ENCODE data around the gene IDH3A.

Gene IDH3A

DNA sequence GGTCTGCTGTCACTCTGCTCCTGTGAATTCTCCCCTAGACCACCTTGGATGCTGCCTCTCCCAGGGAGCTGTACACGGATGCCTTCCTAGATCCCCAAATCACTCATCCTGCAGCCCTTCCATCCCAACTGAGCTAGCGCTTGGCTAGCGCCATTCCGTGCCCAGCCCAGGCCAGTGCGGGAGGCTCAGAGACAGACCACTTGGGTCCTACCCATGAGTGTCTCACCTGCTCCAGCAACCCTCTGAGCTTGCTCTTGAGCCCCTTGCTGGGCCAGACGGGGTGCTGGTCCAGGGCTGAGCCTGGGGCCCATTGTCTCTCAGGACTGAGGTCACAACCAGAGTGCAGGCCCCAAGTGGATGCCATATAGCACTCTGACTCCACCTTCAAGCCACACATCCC lies 39.1 kb upstream of the IDH3A start:
- TF ChIP-seq, protein P1, sequence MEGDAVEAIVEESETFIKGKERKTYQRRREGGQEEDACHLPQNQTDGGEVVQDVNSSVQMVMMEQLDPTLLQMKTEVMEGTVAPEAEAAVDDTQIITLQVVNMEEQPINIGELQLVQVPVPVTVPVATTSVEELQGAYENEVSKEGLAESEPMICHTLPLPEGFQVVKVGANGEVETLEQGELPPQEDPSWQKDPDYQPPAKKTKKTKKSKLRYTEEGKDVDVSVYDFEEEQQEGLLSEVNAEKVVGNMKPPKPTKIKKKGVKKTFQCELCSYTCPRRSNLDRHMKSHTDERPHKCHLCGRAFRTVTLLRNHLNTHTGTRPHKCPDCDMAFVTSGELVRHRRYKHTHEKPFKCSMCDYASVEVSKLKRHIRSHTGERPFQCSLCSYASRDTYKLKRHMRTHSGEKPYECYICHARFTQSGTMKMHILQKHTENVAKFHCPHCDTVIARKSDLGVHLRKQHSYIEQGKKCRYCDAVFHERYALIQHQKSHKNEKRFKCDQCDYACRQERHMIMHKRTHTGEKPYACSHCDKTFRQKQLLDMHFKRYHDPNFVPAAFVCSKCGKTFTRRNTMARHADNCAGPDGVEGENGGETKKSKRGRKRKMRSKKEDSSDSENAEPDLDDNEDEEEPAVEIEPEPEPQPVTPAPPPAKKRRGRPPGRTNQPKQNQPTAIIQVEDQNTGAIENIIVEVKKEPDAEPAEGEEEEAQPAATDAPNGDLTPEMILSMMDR (IDR thresholded peaks at IDR 0.05; ENCODE audit: extremely low read depth, insufficient read depth, missing control alignments): no peak
- in situ Hi-C loops (cut with MboI; ENCODE audit: low pct_unique_long_range_greater_than_20kb, low sequenced_read_pairs, unreplicated experiment): loop anchor here (5.0 kb wide), 2 partner anchors 132 to 148 kb away; no protein-coding TSS in a partner anchor
- no peak for DNase-seq (ENCODE audit: low spot score)

DNA sequence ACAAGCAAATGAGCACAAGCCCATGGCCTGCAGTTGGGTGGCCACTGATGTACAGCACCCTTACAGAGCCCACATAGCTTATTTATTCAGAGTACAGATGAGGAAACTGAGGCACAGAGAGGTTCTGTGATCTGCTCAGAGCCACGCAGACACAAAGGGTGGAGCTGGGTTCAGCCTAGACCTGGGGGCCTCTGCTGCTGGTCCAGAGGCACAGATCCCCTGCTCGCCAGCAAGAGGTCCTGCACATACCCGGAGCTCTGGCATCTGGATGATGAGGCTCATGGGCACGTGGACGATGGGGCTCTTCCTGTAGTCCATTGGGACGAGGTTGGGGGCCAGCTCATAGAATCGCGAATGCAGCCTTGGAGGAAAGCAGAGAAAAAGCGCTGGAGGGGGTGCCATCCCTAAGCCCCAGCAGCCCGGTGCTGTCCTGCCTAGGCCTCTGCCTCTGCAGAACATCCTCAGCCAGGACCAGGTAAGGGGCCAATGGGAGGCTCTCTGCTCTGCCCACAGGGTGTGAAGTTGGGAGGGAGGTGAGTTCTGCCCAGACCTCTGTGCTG lies 38.2 kb upstream of the IDH3A start:
- DNase-seq (ENCODE audit: low spot score): no peak
- TF ChIP-seq, protein P1 (IDR thresholded peaks at IDR 0.05; ENCODE audit: extremely low read depth, insufficient read depth, missing control alignments): no peak
- in situ Hi-C loops (cut with MboI; ENCODE audit: low pct_unique_long_range_greater_than_20kb, low sequenced_read_pairs, unreplicated experiment): loop anchor here (5.0 kb wide), 2 partner anchors 131 to 149 kb away; no protein-coding TSS in a partner anchor

DNA sequence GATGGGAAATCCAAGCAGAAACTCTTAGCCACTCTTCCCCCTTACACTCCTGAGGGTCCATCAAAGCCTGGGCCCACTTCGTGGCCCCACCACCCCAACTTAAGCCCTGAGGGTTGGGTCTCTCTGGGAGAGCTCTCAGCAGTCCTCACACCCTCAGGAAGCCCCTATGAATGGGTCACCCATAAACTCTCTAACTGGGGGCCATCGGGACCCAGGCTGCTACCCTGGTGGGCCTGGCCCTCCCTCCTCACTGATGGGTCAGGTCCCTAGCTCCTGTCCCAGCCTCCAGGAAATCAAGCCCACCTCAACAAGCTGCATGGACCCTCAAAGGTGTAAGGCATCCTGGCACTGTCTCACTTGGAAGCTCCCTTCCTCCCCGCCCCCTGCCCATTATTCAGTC lies 37.4 kb upstream of the IDH3A start:
- no peak for DNase-seq (ENCODE audit: low spot score)
- TF ChIP-seq, protein P1 (IDR thresholded peaks at IDR 0.05; ENCODE audit: extremely low read depth, insufficient read depth, missing control alignments): no peak
- in situ Hi-C loops (cut with MboI; ENCODE audit: low pct_unique_long_range_greater_than_20kb, low sequenced_read_pairs, unreplicated experiment): loop anchor here (5.0 kb wide), 2 partner anchors 131 to 149 kb away; no protein-coding TSS in a partner anchor

DNA sequence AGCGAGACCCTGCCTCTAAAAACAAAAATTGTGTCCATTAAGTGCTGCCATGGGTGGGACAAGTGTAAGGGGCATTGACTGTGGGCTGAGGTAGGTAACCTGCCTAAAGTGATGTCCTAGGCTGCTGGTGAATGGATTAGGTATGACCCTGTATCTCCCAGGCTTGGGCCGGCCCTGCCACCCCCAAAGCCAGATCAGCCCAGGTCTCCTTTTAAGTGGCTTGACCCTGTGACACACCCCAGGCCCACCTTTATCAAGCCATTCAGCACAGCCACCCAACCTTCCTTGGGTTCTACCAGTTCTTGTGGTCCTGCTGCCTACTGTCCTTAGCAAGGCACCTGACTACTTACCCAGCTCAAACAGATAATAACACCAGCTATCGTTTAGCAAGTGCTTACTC lies 36.6 kb upstream of the IDH3A start:
- DNase-seq (ENCODE audit: low spot score): no peak
- in situ Hi-C loops (cut with MboI; ENCODE audit: low pct_unique_long_range_greater_than_20kb, low sequenced_read_pairs, unreplicated experiment): loop anchor here (5.0 kb wide), 2 partner anchors 130 to 150 kb away; no protein-coding TSS in a partner anchor
- TF ChIP-seq, protein P1 (IDR thresholded peaks at IDR 0.05; ENCODE audit: extremely low read depth, insufficient read depth, missing control alignments): no peak

DNA sequence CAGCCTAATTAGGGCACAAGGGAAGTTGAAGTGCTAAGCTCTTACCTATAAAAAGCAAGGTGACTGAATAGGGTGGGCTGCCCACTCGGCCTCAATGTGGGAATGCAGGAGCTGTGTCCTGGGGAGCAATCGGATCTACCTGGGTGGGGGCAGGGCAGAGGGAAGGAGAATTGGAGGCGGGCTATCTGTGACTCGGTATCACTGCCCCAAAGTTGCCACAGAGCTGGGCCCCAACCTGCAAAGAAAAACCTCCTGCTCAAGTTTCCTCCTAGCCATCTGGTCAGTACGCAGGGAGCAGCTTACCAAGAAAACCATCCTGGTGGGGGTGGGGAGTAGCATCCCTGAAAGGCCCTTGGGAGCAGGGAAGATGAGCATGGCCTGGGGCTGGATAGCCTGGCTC lies 28.6 kb upstream of the IDH3A start:
- TF ChIP-seq, protein P1 (IDR thresholded peaks at IDR 0.05; ENCODE audit: extremely low read depth, insufficient read depth, missing control alignments): no peak
- in situ Hi-C loops (cut with MboI; ENCODE audit: low pct_unique_long_range_greater_than_20kb, low sequenced_read_pairs, unreplicated experiment): no loop called here
- no peak for DNase-seq (ENCODE audit: low spot score)

DNA sequence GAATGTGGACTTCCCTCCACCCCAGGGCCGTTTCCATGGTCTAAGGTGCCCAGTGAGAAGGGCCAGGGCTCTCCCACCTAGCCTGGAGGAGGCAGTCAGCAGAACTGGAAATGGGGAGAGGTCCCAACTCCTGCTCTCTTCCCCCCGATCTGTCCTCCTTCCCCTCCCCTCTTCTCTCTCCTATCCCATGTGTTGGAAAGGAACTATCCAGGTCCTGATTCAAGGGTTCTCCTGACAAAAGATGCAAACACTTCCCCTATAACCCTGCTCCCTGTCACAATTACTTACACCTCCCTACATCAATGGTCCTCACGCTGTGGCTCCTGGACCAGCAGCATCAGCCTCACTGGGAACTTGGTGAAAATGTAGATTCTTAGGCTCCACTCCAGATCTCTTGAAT lies 23.9 kb upstream of the IDH3A start:
- in situ Hi-C loops (cut with MboI; ENCODE audit: low pct_unique_long_range_greater_than_20kb, low sequenced_read_pairs, unreplicated experiment): no loop called here
- DNase-seq (ENCODE audit: low spot score): no peak
- TF ChIP-seq, protein P1 (IDR thresholded peaks at IDR 0.05; ENCODE audit: extremely low read depth, insufficient read depth, missing control alignments): no peak
